Measurements from ENCODE around the gene ABCA3. TPM values are rescaled to one million over a fixed set of nuclear protein-coding genes. Genes with fewer than 3 reads are reported as not detected.

The ABCA3 gene
- total RNA-seq, 4 donors from 2014 or later = 2.7 to 15.0 (median 10.9) TPM

DNA sequence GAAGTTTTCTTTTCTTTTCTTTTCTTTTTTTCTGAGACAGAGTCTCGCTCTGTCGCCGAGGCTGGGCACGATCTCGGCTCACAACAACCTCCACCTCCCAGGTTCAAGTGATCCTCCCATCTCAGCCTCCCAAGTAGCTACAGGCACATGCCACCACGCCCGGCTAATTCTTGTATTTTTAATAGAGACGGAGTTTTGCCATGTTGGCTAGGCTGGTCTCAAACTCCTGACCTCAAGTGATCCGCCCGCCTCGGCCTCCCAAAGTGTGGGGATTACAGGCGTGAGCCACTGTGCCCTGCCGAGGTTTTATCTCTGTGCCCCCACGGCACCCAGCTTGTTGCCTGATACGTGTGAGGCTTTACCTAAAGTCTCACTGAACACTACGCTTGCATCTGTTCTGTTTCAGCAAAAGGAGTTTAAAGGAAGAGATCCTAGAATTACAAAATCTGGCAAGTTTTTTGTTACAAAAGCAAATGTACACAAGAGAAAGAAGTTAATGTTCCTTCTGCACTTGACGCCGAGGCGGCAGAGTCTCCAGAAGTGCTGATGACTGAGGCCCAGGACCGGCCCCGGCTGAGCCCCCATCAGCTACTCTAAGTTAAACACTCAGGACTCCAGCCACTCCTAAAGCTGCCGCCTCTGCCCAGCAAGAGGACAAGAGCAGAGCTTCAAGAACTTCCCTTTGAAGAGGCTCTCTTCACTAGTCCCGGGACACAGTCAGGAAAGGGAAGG, 9.2 kb downstream of the ABCA3 start:
- in situ Hi-C loops (cut with MboI; ENCODE audit: low sequenced_read_pairs in 4 of 4) (loop anchor here in 2 of 4 donors (10.0 to 25.0 kb wide), 2 partner anchors 156 to 173 kb away; partner anchors contain the start of gene TBC1D24 (in 1 of the 2)), intact Hi-C loops (cut with DNase I; ENCODE audit: low total_unique reads) (no loop called here)

DNA sequence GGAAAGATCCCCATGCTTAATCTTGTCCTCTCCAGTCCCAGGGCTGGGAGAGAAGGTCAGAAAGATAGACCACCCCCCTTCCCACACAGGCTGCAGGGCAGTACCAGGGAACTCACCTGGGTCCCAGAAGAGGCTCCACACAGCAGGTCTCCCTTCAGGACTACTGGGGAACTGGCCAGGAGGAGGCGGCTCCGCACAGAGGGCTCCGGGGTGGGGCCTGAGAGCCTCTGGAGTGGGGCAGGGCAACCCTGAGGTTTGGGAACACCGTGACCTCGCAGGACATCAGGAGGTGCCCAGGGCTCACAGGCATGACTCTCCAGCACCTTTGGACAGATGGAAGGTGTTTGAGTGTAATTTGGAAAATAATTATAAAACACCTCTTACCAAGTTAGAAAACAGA, 11.0 kb downstream of the ABCA3 start:
- ATAC-seq = no peak

More for the DNA sequence above, 9.2 kb downstream of the ABCA3 start:
- DNase-seq (no peak), ATAC-seq (no peak)
- Histone ChIP-seq H3K36me3 (no peaks in the 10 kb centered on the region), H3K27ac (no peak overlapping the region), H3K27me3 (no peaks in the 10 kb centered on the region), H3K9me3 (no peaks in the 10 kb centered on the region), H3K4me1 (no peaks in the 10 kb centered on the region), H3K4me3 (no peak overlapping the region)
- TF ChIP-seq, protein P1, sequence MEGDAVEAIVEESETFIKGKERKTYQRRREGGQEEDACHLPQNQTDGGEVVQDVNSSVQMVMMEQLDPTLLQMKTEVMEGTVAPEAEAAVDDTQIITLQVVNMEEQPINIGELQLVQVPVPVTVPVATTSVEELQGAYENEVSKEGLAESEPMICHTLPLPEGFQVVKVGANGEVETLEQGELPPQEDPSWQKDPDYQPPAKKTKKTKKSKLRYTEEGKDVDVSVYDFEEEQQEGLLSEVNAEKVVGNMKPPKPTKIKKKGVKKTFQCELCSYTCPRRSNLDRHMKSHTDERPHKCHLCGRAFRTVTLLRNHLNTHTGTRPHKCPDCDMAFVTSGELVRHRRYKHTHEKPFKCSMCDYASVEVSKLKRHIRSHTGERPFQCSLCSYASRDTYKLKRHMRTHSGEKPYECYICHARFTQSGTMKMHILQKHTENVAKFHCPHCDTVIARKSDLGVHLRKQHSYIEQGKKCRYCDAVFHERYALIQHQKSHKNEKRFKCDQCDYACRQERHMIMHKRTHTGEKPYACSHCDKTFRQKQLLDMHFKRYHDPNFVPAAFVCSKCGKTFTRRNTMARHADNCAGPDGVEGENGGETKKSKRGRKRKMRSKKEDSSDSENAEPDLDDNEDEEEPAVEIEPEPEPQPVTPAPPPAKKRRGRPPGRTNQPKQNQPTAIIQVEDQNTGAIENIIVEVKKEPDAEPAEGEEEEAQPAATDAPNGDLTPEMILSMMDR (IDR thresholded peaks at IDR 0.05 in 4 of 5, conservative IDR thresholded peaks at IDR 0.05 in 1 of 5) = no peak
- TF ChIP-seq POLR2A (IDR thresholded peaks at IDR 0.05) = no peak

DNA sequence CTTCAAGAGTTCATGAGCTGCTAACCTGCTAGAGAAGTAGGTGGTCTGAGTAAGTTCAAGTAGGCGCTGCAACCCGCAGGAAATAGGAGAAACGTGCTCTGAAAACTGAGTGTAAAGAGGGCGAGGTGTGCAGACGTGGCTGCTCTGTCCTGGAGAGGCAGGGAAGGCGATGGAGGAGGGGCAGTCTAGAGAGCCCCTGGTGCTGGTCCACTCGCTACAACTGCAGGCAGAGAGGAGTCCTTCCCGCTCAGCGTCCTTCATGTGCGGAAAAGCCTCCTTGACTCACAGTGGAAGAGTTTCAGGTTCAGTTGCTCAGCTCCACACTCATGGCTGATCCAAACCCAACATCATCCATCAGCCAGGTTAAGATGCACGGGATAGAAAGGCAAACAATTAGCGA, 12.1 kb downstream of the ABCA3 start:
- no peaks in the 10 kb centered on the region for H3K27me3 ChIP-seq
- H3K36me3 ChIP-seq = peaks cover 0 to 22% of the 10 kb centered on the region in 2 donors
- intact Hi-C loops (cut with DNase I; ENCODE audit: low total_unique reads) (no loop called here), in situ Hi-C loops (cut with MboI; ENCODE audit: low sequenced_read_pairs in 4 of 4) (loop anchor here in 1 of 4 donors (25.0 kb wide), 1 partner anchor 159 kb away; the partner anchor contains the start of gene TBC1D24)
- H3K4me1 ChIP-seq = no peaks in the 10 kb centered on the region
- TF ChIP-seq POLR2A (IDR thresholded peaks at IDR 0.05) = no peak
- TF ChIP-seq, protein P1 (IDR thresholded peaks at IDR 0.05 in 4 of 5, conservative IDR thresholded peaks at IDR 0.05 in 1 of 5) = no peak
- no peak overlapping the region for H3K27ac ChIP-seq
- no peak overlapping the region for H3K4me3 ChIP-seq
- ATAC-seq = no peak
- no peaks in the 10 kb centered on the region for H3K9me3 ChIP-seq
- DNase-seq = no peak

More for the DNA sequence above, 11.0 kb downstream of the ABCA3 start:
- Histone ChIP-seq H3K4me3 (no peak overlapping the region), H3K4me1 (no peaks in the 10 kb centered on the region), H3K9me3 (no peaks in the 10 kb centered on the region), H3K27ac (no peak overlapping the region), H3K27me3 (no peaks in the 10 kb centered on the region), H3K36me3 (peaks cover 0 to 11% of the 10 kb centered on the region in 2 donors)
- TF ChIP-seq, protein P1 (IDR thresholded peaks at IDR 0.05 in 4 of 5, conservative IDR thresholded peaks at IDR 0.05 in 1 of 5) = no peak
- no peak for TF ChIP-seq POLR2A (IDR thresholded peaks at IDR 0.05)
- in situ Hi-C loops (cut with MboI; ENCODE audit: low sequenced_read_pairs in 4 of 4) = loop anchor here in 1 of 4 donors (25.0 kb wide), 1 partner anchor 158 kb away; the partner anchor contains the start of gene TBC1D24
- DNase-seq = no peak
- intact Hi-C loops (cut with DNase I; ENCODE audit: low total_unique reads) = no loop called here

DNA sequence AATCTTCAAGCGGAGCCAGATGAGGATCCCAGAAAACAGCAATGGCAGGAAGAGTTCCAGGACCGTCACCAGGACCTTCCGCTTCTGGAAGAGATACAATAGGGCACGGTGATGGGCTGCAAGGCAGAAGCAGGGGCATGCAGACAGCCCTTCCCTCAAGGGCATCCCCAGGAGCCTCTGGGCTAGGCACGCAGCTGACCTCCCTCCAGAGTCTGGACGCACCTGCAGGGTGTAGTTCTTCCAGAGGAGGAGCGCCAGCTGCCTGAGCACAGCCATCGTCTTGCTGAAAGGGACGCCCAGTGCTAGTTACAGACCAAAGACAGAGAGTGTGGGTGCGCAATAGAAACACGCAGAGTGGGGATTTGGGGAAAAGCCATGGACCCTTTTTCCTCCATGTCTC, 14.3 kb downstream of the ABCA3 start:
- H3K36me3 ChIP-seq = peaks cover 0 to 24% of the 10 kb centered on the region in 2 donors
- no peak overlapping the region for H3K4me3 ChIP-seq
- TF ChIP-seq, protein P1 (IDR thresholded peaks at IDR 0.05 in 4 of 5, conservative IDR thresholded peaks at IDR 0.05 in 1 of 5) = no peak
- no peak for TF ChIP-seq POLR2A (IDR thresholded peaks at IDR 0.05)
- intact Hi-C loops (cut with DNase I; ENCODE audit: low total_unique reads) = no loop called here
- DNase-seq (no peak), ATAC-seq (no peak)
- no peak overlapping the region for H3K27ac ChIP-seq
- H3K27me3 ChIP-seq = no peaks in the 10 kb centered on the region
- in situ Hi-C loops (cut with MboI; ENCODE audit: low sequenced_read_pairs in 4 of 4) = loop anchor here in 1 of 4 donors (25.0 kb wide), 1 partner anchor 161 kb away; the partner anchor contains the start of gene TBC1D24
- no peaks in the 10 kb centered on the region for H3K9me3 ChIP-seq
- no peaks in the 10 kb centered on the region for H3K4me1 ChIP-seq

Data from gastrocnemius medialis (tissue), 4 donors.